ENCODE data around the gene PPP1R7. TPM values are rescaled to one million over a fixed set of nuclear protein-coding genes. Genes with fewer than 3 reads are reported as not detected.

Gene PPP1R7
- total and polyA plus RNA-seq, 2 of the 4 experiments (the other 2 are of a cell fraction) = 60.8 to 70.0 TPM

DNA sequence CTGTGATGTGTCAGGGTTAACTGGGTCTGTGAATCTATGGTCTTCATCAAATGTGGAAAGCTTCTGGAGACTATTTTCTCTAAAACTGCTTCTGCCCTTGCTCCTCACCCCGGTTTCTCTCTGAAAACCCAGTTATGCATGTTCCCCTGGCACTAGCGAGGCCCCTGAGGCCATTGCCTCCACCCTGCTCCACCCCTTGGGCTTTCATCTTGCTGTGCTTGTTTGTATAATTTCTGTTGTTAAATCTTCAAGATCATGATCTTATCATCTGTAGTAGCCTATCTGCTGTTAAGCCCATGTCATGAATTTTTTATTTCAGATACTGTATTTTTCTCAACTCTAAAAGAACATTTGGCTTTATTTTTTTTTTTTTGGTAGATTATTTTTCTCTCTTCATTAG lies 23.3 kb downstream of the PPP1R7 start:
- Histone ChIP-seq H4K8ac (ENCODE audit: low read depth in 2 of 2, low read length in 2 of 2) (no peak overlapping the region), H2BK120ac (ENCODE audit: low read depth, low read length) (no peak overlapping the region), H3K18ac (ENCODE audit: low read depth, low read length) (no peak overlapping the region), H3K36me3 (ENCODE audit: control insufficient read depth, insufficient read depth, low read length) (peaks cover 33% of the 10 kb centered on the region), H3K4me1 (ENCODE audit: control insufficient read depth, insufficient read depth, low read length) (no peaks in the 10 kb centered on the region), H2BK5ac (ENCODE audit: low read depth, low read length, poor library complexity, severe bottlenecking) (no peak overlapping the region), H3K4ac (ENCODE audit: low read depth, low read length) (no peak overlapping the region), H3K79me1 (ENCODE audit: low read depth in 1 of 2, low read length in 2 of 2) (no peaks in the 10 kb centered on the region), H3K23ac (ENCODE audit: low read depth, low read length) (no peak overlapping the region), H3K27ac (ENCODE audit: insufficient read depth, low read length) (no peak overlapping the region), H4K91ac (ENCODE audit: insufficient read depth, low read depth, low read length) (no peak overlapping the region), H2BK20ac (ENCODE audit: low read depth, low read length) (no peak overlapping the region), H3K14ac (replicated peaks; ENCODE audit: low read depth, low read length) (no peak overlapping the region), H3K9me1 (ENCODE audit: insufficient read depth, low read length) (no peaks in the 10 kb centered on the region; the same call in 1 of the 2 replicates), H3K27me3 (ENCODE audit: control insufficient read depth, insufficient read depth, low read length) (no peaks in the 10 kb centered on the region), H3K9ac (ENCODE audit: low read depth, low read length) (no peak overlapping the region), H3K4me3 (ENCODE audit: insufficient read depth, low read depth, low read length) (no peak overlapping the region), H3K4me2 (ENCODE audit: low read depth, low read length) (no peak overlapping the region), H2AK9ac (replicated peaks; ENCODE audit: low read depth, low read length, poor library complexity) (no peak overlapping the region), H2AK5ac (ENCODE audit: low read depth, low read length) (no peak overlapping the region), H2AFZ (replicated peaks; ENCODE audit: low read length, poor library complexity) (no peak overlapping the region), H4K5ac (ENCODE audit: low read depth, low read length) (no peak overlapping the region), H4K20me1 (ENCODE audit: insufficient read depth, low read length) (no peaks in the 10 kb centered on the region), H3K9me3 (ENCODE audit: control insufficient read depth, insufficient read depth, low read length) (peaks cover 3% of the 10 kb centered on the region; the same call in 1 of the 2 replicates), H2BK15ac (ENCODE audit: low read depth, low read length) (no peak overlapping the region), H3K56ac (ENCODE audit: extremely low read depth, insufficient read depth, low read length) (no peak overlapping the region)
- no CpG with 5 or more reads among the region's 2 CpGs for WGBS, 2 experiments (ENCODE audit: extremely low coverage in 2 of 2, insufficient read length in 1 of 2)
- ATAC-seq (ENCODE audit: low read depth) (no peak), DNase-seq (no peak)
- TF ChIP-seq RFX5 (IDR thresholded peaks at IDR 0.05; ENCODE audit: low read depth, low read length) (no peak), CHD1 (IDR thresholded peaks at IDR 0.05; ENCODE audit: low read depth, low read length) (no peak), MAZ (IDR thresholded peaks at IDR 0.05; ENCODE audit: borderline replicate concordance, low read depth, low read length) (no peak), USF2 (IDR thresholded peaks at IDR 0.05; ENCODE audit: low read depth, low read length) (no peak), MAFK (IDR thresholded peaks at IDR 0.05; ENCODE audit: low read depth, low read length) (no peak), SMC3 (IDR thresholded peaks at IDR 0.05; ENCODE audit: low read depth, low read length) (no peak), CEBPB (IDR thresholded peaks at IDR 0.05; ENCODE audit: low read depth, low read length) (no peak), RCOR1 (IDR thresholded peaks at IDR 0.05; ENCODE audit: insufficient replicate concordance, low read length) (no peak), BHLHE40 (IDR thresholded peaks at IDR 0.05; ENCODE audit: low read depth, low read length) (no peak), RAD21 (IDR thresholded peaks at IDR 0.05; ENCODE audit: low read length) (no peak), NFE2L2 (IDR thresholded peaks at IDR 0.05; ENCODE audit: low read depth, low read length) (no peak), FOS (IDR thresholded peaks at IDR 0.05; ENCODE audit: low read depth, low read length) (no peak), POLR2A (IDR thresholded peaks at IDR 0.05; ENCODE audit: low read depth, low read length) (no peak), MXI1 (IDR thresholded peaks at IDR 0.05; ENCODE audit: borderline replicate concordance, low read depth, low read length) (no peak)
- TF ChIP-seq, protein P1, sequence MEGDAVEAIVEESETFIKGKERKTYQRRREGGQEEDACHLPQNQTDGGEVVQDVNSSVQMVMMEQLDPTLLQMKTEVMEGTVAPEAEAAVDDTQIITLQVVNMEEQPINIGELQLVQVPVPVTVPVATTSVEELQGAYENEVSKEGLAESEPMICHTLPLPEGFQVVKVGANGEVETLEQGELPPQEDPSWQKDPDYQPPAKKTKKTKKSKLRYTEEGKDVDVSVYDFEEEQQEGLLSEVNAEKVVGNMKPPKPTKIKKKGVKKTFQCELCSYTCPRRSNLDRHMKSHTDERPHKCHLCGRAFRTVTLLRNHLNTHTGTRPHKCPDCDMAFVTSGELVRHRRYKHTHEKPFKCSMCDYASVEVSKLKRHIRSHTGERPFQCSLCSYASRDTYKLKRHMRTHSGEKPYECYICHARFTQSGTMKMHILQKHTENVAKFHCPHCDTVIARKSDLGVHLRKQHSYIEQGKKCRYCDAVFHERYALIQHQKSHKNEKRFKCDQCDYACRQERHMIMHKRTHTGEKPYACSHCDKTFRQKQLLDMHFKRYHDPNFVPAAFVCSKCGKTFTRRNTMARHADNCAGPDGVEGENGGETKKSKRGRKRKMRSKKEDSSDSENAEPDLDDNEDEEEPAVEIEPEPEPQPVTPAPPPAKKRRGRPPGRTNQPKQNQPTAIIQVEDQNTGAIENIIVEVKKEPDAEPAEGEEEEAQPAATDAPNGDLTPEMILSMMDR (conservative IDR thresholded peaks at IDR 0.05; ENCODE audit: low read depth, low read length) = no peak
- TF ChIP-seq, protein P2, sequence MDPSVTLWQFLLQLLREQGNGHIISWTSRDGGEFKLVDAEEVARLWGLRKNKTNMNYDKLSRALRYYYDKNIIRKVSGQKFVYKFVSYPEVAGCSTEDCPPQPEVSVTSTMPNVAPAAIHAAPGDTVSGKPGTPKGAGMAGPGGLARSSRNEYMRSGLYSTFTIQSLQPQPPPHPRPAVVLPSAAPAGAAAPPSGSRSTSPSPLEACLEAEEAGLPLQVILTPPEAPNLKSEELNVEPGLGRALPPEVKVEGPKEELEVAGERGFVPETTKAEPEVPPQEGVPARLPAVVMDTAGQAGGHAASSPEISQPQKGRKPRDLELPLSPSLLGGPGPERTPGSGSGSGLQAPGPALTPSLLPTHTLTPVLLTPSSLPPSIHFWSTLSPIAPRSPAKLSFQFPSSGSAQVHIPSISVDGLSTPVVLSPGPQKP (IDR thresholded peaks at IDR 0.05; ENCODE audit: borderline replicate concordance, low read depth, low read length) = no peak
- no TSS peak for BruUV-seq (replicated peaks)
- ChIA-PET CTCF (interaction anchor here (0.6 kb wide), 1 partner anchor 437 kb away, joined by 3 read pairs; no protein-coding TSS in a partner anchor), POLR2A (ENCODE audit: unreplicated experiment) (no interaction called here)
- intact Hi-C loops (cut with micrococcal nuclease) (no loop called here), dilution Hi-C loops (cut with HindIII; ENCODE audit: low sequenced_read_pairs, unreplicated experiment) (no loop called here), in situ Hi-C loops (cut with MboI; ENCODE audit: low sequenced_read_pairs) (no loop called here)

All from IMR-90 (cell line).